GM12878 (cell line): ENCODE data around the gene AQP2. TPM values are rescaled to one million over a fixed set of nuclear protein-coding genes. Genes with fewer than 3 reads are reported as not detected.

Experiments
- ATAC-seq: fragments of 200-7000 bp; cut with Tn5 transposase; 3 replicates; pipeline ENCODE4 v1.9.1; 2020; ENCODE audit warnings: mild to moderate bottlenecking, moderate library complexity
- BruUV-seq: library from RNA; stranded (reverse); fragments of 400-500 nt; replicated peaks from 2 replicates; lab custom pipeline; 2021; lab: Mats Ljungman, UMichigan
- CTCF ChIA-PET: fragments of 300-600 bp; sonication (Branson Sonifier 250); formaldehyde crosslinking; extraction: SDS; loops from one replicate; lab custom pipeline; 2021; ENCODE audit warnings: inconsistent platforms; lab: Yijun Ruan, JAX
- POLR2A ChIA-PET: fragments of 350-600 bp; formaldehyde crosslinking; extraction: SDS; loops from one replicate; lab custom pipeline; 2021; ENCODE audit warnings: inconsistent platforms; lab: Charles Lee
- RAD21 ChIA-PET: fragments of 300-600 bp; sonication (Branson Sonifier 250); formaldehyde crosslinking; loops from one replicate; lab custom pipeline; 2023; ENCODE audit warnings: antibody characterized with exemption; ENCODE audit not compliant: unreplicated experiment; lab: Charles Lee
- SMC1A ChIA-PET: fragments of 300-600 bp; sonication (Branson Sonifier 250); formaldehyde crosslinking; loops from one replicate; lab custom pipeline; 2023; ENCODE audit not compliant: unreplicated experiment, uncharacterized antibody; lab: Charles Lee
- DNase-seq: peaks from one replicate; pipeline ENCODE4 v3.0.0-alpha.2; 2011; ENCODE audit warnings: low read depth, low spot score
- FAIRE-seq: peaks from 3 replicates; lab custom pipeline; 2011; peaks lifted over from hg19 to GRCh38; lab: Jason Lieb, UNC
- H2AFZ ChIP-seq: 2 replicates; pipeline ENCODE4 v1.6.0; 2011; ENCODE audit warnings: low read depth, low read length, control low read depth; ENCODE audit not compliant: control insufficient read depth
- H3K27ac ChIP-seq: 2 replicates; pipeline ENCODE4 v1.5.1; 2011; ENCODE audit warnings: control low read depth; ENCODE audit not compliant: control insufficient read depth, insufficient read depth
- H3K27me3 ChIP-seq, 2 experiments: replicated peaks in 1 of 2; 2 replicates each; pipeline versions ENCODE4 v1.6.0 to v1.6.1; 2011; ENCODE audit warnings: low read length in 1 of 2; ENCODE audit not compliant: control insufficient read depth in 2 of 2, insufficient read depth in 2 of 2
- H3K36me3 ChIP-seq, 2 experiments: 2 replicates each; pipeline ENCODE4 v1.5.1; 2011; ENCODE audit warnings: low read length in 1 of 2; ENCODE audit not compliant: control insufficient read depth in 2 of 2, insufficient read depth in 2 of 2
- H3K4me1 ChIP-seq: 2 replicates; pipeline ENCODE4 v1.6.1; 2011; ENCODE audit warnings: mild to moderate bottlenecking, low read length, moderate library complexity, mixed read lengths; ENCODE audit not compliant: control insufficient read depth, insufficient read depth
- H3K4me2 ChIP-seq: 2 replicates; pipeline ENCODE4 v1.6.0; 2011; ENCODE audit warnings: control low read depth; ENCODE audit not compliant: control insufficient read depth, insufficient read depth
- H3K4me3 ChIP-seq: fragments of 200-600 bp; sonication (generic); 2 replicates; pipeline ENCODE4 v1.5.1; 2016
- H3K79me2 ChIP-seq: 2 replicates; pipeline ENCODE4 v1.6.0; 2011; ENCODE audit warnings: low read length; ENCODE audit not compliant: control insufficient read depth, insufficient read depth
- H3K9ac ChIP-seq: 2 replicates; pipeline ENCODE4 v1.8.0; 2011; ENCODE audit warnings: low read length, control low read depth, mixed read lengths; ENCODE audit not compliant: control insufficient read depth, insufficient read depth
- H3K9me3 ChIP-seq: replicated peaks from 3 replicates; pipeline ENCODE4 v1.5.1; 2011; ENCODE audit warnings: mild to moderate bottlenecking, low read length; ENCODE audit not compliant: control insufficient read depth, insufficient read depth
- H4K20me1 ChIP-seq: 2 replicates; pipeline ENCODE4 v1.6.0; 2011; ENCODE audit not compliant: control insufficient read depth, insufficient read depth
- BHLHE40 ChIP-seq, 2 experiments: fragments of 450-650 bp in 1 of 2; IDR thresholded peaks; 2 replicates each; pipeline ENCODE4 v1.6.1; 2011 to 2017; ENCODE audit warnings: low read depth in 2 of 2, borderline replicate concordance in 1 of 2, improper control_type of control experiment in 1 of 2, low read length in 1 of 2, mild to moderate bottlenecking in 1 of 2
- CEBPZ ChIP-seq: fragments of 150-350 bp; IDR thresholded peaks from 2 replicates; pipeline ENCODE4 v1.6.1; 2016; ENCODE audit warnings: low read depth, low read length
- FOXM1 ChIP-seq: IDR thresholded peaks from 2 replicates; pipeline ENCODE4 v1.6.1; 2012; ENCODE audit warnings: low read depth, mild to moderate bottlenecking, inconsistent platforms, low read length, moderate library complexity
- KLF5 ChIP-seq: fragments of 450-650 bp; IDR thresholded peaks from 2 replicates; pipeline ENCODE4 v1.6.1; 2014; ENCODE audit warnings: mild to moderate bottlenecking; ENCODE audit not compliant: partially characterized antibody
- MAX ChIP-seq: IDR thresholded peaks from 2 replicates; pipeline ENCODE4 v1.6.1; 2012; ENCODE audit warnings: low read depth, low read length, improper control_type of control experiment
- MEF2B ChIP-seq: fragments of 450-650 bp; IDR thresholded peaks from 2 replicates; pipeline ENCODE4 v1.6.1; 2018; ENCODE audit warnings: mild to moderate bottlenecking, moderate library complexity; ENCODE audit not compliant: partially characterized antibody, poor library complexity, severe bottlenecking
- RB1 ChIP-seq: fragments of 450-650 bp; formaldehyde crosslinking; IDR thresholded peaks from 2 replicates; pipeline ENCODE4 v1.6.1; 2017; ENCODE audit warnings: mild to moderate bottlenecking, borderline replicate concordance
- RCOR1 ChIP-seq: conservative IDR thresholded peaks from 2 replicates; pipeline ENCODE4 v1.6.1; 2012; ENCODE audit warnings: low read depth, low read length, improper control_type of control experiment
- WGBS: methylation state at CpG from one replicate; pipeline ENCODE4 v1.1.6; 2016; ENCODE audit warnings: low lambda C conversion rate; ENCODE audit not compliant: insufficient replicate concordance, insufficient coverage; ENCODE audit errors: missing lambda C conversion rate; 5-methylcytosine and 5-hydroxymethylcytosine counted together
- in situ Hi-C: fragments of 300-500 bp; cut with MboI; formaldehyde crosslinking; loops from 9 replicates; pipeline ENCODE4 v1.14.3; 2018; ENCODE audit warnings: mixed read lengths
- intact Hi-C: fragments of 100-400 bp; cut with micrococcal nuclease; formaldehyde crosslinking; loops from one replicate; pipeline ENCODE4 v1.14.2; 2022; ENCODE audit not compliant: unreplicated experiment
- polyA plus RNA-seq, 11 experiments: library from polyadenylated mRNA; depleted of rRNA in 4 of 11; unstranded in 6 of 11; stranded (reverse) in 5 of 11; fragments of >200 nt; fragmentation: Nextera tagmentation in 4 of 11; fragmentation: Illumina TruSeq in 1 of 11; extraction: Ambion mirVana in 4 of 11; extraction: Trizol in 1 of 11; gene quantifications; 1 replicate in 1 of 11; 2 replicates in 10 of 11; pipeline versions ENCODE4 v1.2.1 to v1.2.3, GENCODE V29; 2011 to 2016; ENCODE audit warnings: inconsistent platforms in 2 of 11, missing spikeins in 2 of 11, low read depth in 1 of 11
- total RNA-seq, 4 experiments: library from RNA; depleted of rRNA in 3 of 4; stranded (reverse); fragments of >200 nt in 3 of 4; fragmentation: Illumina TruSeq in 1 of 4; extraction: Trizol in 1 of 4; gene quantifications; 2 replicates each; pipeline versions ENCODE4 v1.2.1 to v1.2.3, GENCODE V29; 2013 to 2021

AQP2 gene
- total and polyA plus RNA-seq, 10 of the 15 experiments (the other 5 are each of a cell fraction or from before 2014, with no cell fraction given): not detected

DNA sequence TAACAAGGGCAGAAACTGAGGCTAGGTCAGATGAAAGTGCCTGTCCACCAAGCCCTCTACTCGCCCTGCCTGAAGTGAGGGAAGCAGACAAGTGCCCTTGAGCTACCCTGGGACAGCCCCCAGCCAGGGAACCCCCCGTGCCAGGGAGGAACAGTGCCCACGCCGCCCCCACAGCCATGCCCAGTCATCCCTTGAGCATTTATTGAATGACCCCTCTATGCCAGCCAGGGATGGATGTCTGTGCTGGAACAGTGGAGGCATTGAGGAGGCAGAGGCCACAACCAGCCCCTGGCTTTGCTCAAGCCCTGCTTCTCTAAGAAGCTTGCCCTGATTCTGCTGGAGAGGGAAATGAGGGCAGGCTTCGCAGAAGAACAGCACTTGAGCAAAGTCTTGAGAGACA lies 18.5 kb downstream of the AQP2 start:
- BruUV-seq: no TSS peak
- Histone ChIP-seq H3K4me1 (peaks cover 8% of the 10 kb centered on the region), H2AFZ (no peak overlapping the region), H3K9me3 (no peaks in the 10 kb centered on the region), H3K79me2 (no peaks in the 10 kb centered on the region), H3K4me3 (no peak overlapping the region), H3K4me2 (no peak overlapping the region), H3K27me3 (peaks cover 4 to 5% of the 10 kb centered on the region in 2 experiments; a peak in 3 of 4 replicates), H3K27ac (no peak overlapping the region), H3K36me3 (no peaks in the 10 kb centered on the region), H3K9ac (no peak overlapping the region), H4K20me1 (no peaks in the 10 kb centered on the region)
- DNase-seq (no peak), FAIRE-seq (no peak), ATAC-seq (no peak)
- ChIA-PET SMC1A (no interaction called here), POLR2A (no interaction called here), CTCF (interaction anchor here (0.8 to 5.9 kb wide), 8 partner anchors 12 to 106 kb away, joined by 3 to 121 read pairs (median 14); no protein-coding TSS in a partner anchor), RAD21 (interaction anchor here (2.7 to 5.1 kb wide), 3 partner anchors 13 to 99 kb away, joined by 21 to 74 read pairs (median 31); no protein-coding TSS in a partner anchor)
- TF ChIP-seq KLF5 (no peak), CEBPZ (no peak), RCOR1 (no peak), RB1 (no peak), FOXM1 (no peak), MEF2B (no peak), MAX (no peak), BHLHE40 (IDR thresholded peaks at IDR 0.05; ENCODE audit: borderline replicate concordance in 1 of 2, low read depth in 2 of 2, low read length in 1 of 2) (no peak)
- WGBS: 22% methylated on average over 5 of the region's 5 CpGs
- intact Hi-C loops: loop anchor here (5.0 kb wide), 1 partner anchor 208 kb away; no protein-coding TSS in a partner anchor
- in situ Hi-C loops: no loop called here
